ENCODE results near the gene SDK1.

- TF ChIP-seq CTCF (IDR thresholded peaks at IDR 0.05) (no peak), POLR2A (IDR thresholded peaks at IDR 0.05) (no peak), POLR2AphosphoS5 (IDR thresholded peaks at IDR 0.05) (no peak)
Observed at GRCh38 chr7:4162884-4163564, 862.0 kb downstream of the SDK1 start.
